B cell (primary cell): ENCODE results near the gene RPL27. TPM values are rescaled to one million over a fixed set of nuclear protein-coding genes. Genes with fewer than 3 reads are reported as not detected.
A peak's percentile ranks its signal among the peaks of the same experiment; 100 is the strongest.
"Not testable (repeated sequence)": the region's sequence is repeated elsewhere in the genome, so short reads cannot be mapped to it uniquely, and the experiment has no call there.

Source experiments
- ATAC-seq: fragments of 200-7000 bp; cut with Tn5 transposase; one replicate; pipeline ENCODE4 v1.10.0; 2021; ENCODE audit warnings: low read depth, mild to moderate bottlenecking, moderate number of reproducible peaks, moderate library complexity
- CTCF ChIA-PET: fragments of 350-600 bp; sonication (Branson Sonifier 250); formaldehyde crosslinking; loops from one replicate; lab custom pipeline; 2021; ENCODE audit warnings: antibody characterized with exemption, inconsistent platforms; lab: Charles Lee
- POLR2A ChIA-PET: fragments of 350-600 bp; sonication (Branson Sonifier 250); formaldehyde crosslinking; loops from one replicate; lab custom pipeline; 2021; ENCODE audit warnings: antibody characterized with exemption; lab: Charles Lee
- DNase-seq: peaks from one replicate; pipeline ENCODE4 v3.0.0; 2013
- H2AFZ ChIP-seq: 2 replicates; pipeline ENCODE4 v1.6.1; 2012; ENCODE audit warnings: mild to moderate bottlenecking, low read depth, low read length; ENCODE audit not compliant: insufficient read depth, poor library complexity, severe bottlenecking
- H3K27ac ChIP-seq, 2 donors: 1 replicate in 1 of 2; 2 replicates in 1 of 2; pipeline ENCODE4 v1.5.1; 2012 to 2013; ENCODE audit warnings: low read length in 2 of 2, mild to moderate bottlenecking in 2 of 2, moderate library complexity in 1 of 2
- H3K27me3 ChIP-seq, 4 experiments: fragments of 200-600 bp in 1 of 4; sonication (generic) in 1 of 4; replicated peaks in 1 of 4; 1 replicate in 2 of 4; 2 replicates in 2 of 4; pipeline versions ENCODE4 v1.6.1 to v1.7.0; 2013 to 2016; ENCODE audit warnings: low read length in 3 of 4, mild to moderate bottlenecking in 2 of 4, mixed read lengths in 1 of 4, moderate library complexity in 1 of 4; ENCODE audit not compliant: insufficient read depth in 4 of 4, control insufficient read depth in 3 of 4; ENCODE audit errors: control extremely low read depth in 1 of 4
- H3K36me3 ChIP-seq, 2 experiments: replicated peaks in 1 of 2; 1 replicate in 1 of 2; 2 replicates in 1 of 2; pipeline versions ENCODE4 v1.6.1 to v1.7.1; 2013; ENCODE audit warnings: low read length in 1 of 2; ENCODE audit not compliant: insufficient read depth in 2 of 2, control insufficient read depth in 1 of 2; ENCODE audit errors: control extremely low read depth in 1 of 2, extremely low read depth in 1 of 2
- H3K4me1 ChIP-seq, 2 donors: fragments of 200-600 bp in 1 of 2; sonication (generic) in 1 of 2; 1 replicate in 1 of 2; 2 replicates in 1 of 2; pipeline versions ENCODE4 v1.5.1 to v1.6.1; 2013 to 2017; ENCODE audit warnings: low read length in 2 of 2; ENCODE audit not compliant: control insufficient read depth in 2 of 2, insufficient read depth in 2 of 2
- H3K4me2 ChIP-seq: replicated peaks from 2 replicates; pipeline ENCODE3; 2012; ENCODE audit warnings: mild to moderate bottlenecking, low read depth, low read length; ENCODE audit not compliant: poor library complexity, severe bottlenecking
- H3K4me3 ChIP-seq, 5 experiments: fragments of 200-600 bp in 1 of 5; sonication (generic) in 1 of 5; 1 replicate in 3 of 5; 2 replicates in 2 of 5; pipeline versions ENCODE4 v1.5.1 to v1.7.0; 2011 to 2016; ENCODE audit warnings: low read length in 4 of 5, mild to moderate bottlenecking in 4 of 5, low read depth in 2 of 5, control low read depth in 1 of 5, moderate library complexity in 1 of 5; ENCODE audit not compliant: insufficient read depth in 1 of 5; ENCODE audit errors: control extremely low read depth in 1 of 5, extremely low read depth in 1 of 5
- H3K79me2 ChIP-seq: fragments of 200-600 bp; sonication (generic); one replicate; pipeline ENCODE4 v1.6.0; 2016; ENCODE audit warnings: low read length; ENCODE audit not compliant: control insufficient read depth, insufficient read depth
- H3K9ac ChIP-seq: fragments of 200-600 bp; sonication (generic); 2 replicates; pipeline ENCODE4 v1.6.1; 2017; ENCODE audit warnings: mild to moderate bottlenecking, low read length, moderate library complexity
- H3K9me3 ChIP-seq, 3 donors: one replicate each; pipeline versions ENCODE4 v1.6.1 to v1.7.1; 2013; ENCODE audit warnings: low read length in 2 of 3; ENCODE audit not compliant: control insufficient read depth in 2 of 3, insufficient read depth in 1 of 3; ENCODE audit errors: control extremely low read depth in 1 of 3
- H4K20me1 ChIP-seq: 2 replicates; pipeline ENCODE4 v1.6.0; 2012; ENCODE audit warnings: mild to moderate bottlenecking, low read length; ENCODE audit not compliant: insufficient read depth, control insufficient read depth, poor library complexity, severe bottlenecking
- H3K27ac Mint-ChIP-seq: one replicate; pipeline ENCODE4 v1.8.0; 2021; ENCODE audit warnings: mixed read lengths
- H3K27me3 Mint-ChIP-seq: one replicate; pipeline ENCODE4 v1.8.0; 2021; ENCODE audit warnings: mixed read lengths
- H3K4me1 Mint-ChIP-seq: one replicate; pipeline ENCODE4 v1.8.0; 2021; ENCODE audit warnings: mixed read lengths
- H3K4me3 Mint-ChIP-seq: one replicate; pipeline ENCODE4 v1.8.0; 2021; ENCODE audit warnings: mixed read lengths
- H3K9me3 Mint-ChIP-seq: one replicate; pipeline ENCODE4 v1.8.0; 2022; ENCODE audit warnings: mixed read lengths; ENCODE audit not compliant: insufficient read depth
- EZH2 ChIP-seq: IDR thresholded peaks from 2 replicates; pipeline ENCODE4 v1.6.1; 2012; ENCODE audit warnings: borderline replicate concordance, low read depth, mild to moderate bottlenecking, moderate library complexity, low read length; ENCODE audit not compliant: insufficient read depth, poor library complexity, severe bottlenecking
- WGBS: methylation state at CpG from one replicate; pipeline ENCODE4 v1.1.5; 2013; ENCODE audit warnings: missing lambda C conversion rate; ENCODE audit not compliant: insufficient coverage; 5-methylcytosine and 5-hydroxymethylcytosine counted together
- intact Hi-C: fragments of 100-400 bp; cut with micrococcal nuclease; formaldehyde crosslinking; loops from one replicate; pipeline ENCODE4 v1.10.0; 2022
- polyA plus RNA-seq: library from polyadenylated mRNA; depleted of rRNA; stranded (reverse); fragments of >200 nt; gene quantifications from 2 replicates; pipeline ENCODE4 v1.2.3, GENCODE V29; 2012
- total RNA-seq, 2 donors: library from RNA; stranded (reverse); fragments of 120-200 nt in 1 of 2; gene quantifications; 1 replicate in 1 of 2; 2 replicates in 1 of 2; pipeline versions ENCODE4 v1.2.3 to v1.2.4, GENCODE V29; 2013 to 2022
- TF ChIP-seq, protein P1 (sequence below): fragments of 200-600 bp; IDR thresholded peaks from one replicate; pipeline ENCODE4 v1.8.0; 2022; ENCODE audit warnings: antibody characterized with exemption, mild to moderate bottlenecking

Gene RPL27
- total and polyA plus RNA-seq, 2 donors (not counting 1 experiment from before 2014, with no cell fraction given), result 1,087 to 3,493 TPM

DNA sequence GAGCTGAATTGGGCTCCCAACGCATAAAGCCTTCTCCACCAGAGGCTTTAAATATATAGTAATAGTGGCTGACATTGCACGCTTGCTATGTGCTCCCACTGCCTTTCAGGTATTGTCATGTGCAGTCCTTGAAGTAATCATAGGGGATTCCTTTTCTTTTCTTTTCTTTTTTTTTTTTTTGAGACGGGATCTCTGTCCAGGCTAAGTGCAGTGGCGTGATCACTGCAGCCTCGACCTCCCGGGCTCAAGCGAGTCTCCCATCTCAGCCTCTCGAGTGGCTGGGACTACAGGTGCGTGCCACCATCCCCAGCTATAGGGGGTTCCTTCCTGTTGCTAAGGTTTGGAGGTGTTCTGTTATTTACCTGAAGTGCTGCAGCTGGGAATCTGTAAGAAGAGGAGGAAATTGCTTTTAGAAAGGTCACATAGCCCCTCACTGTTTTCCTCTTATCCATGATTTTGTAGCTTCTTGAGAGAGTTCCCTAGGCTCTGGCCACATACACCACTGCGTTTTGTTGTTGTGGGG, 845 bp downstream of the RPL27 start:
- Histone ChIP-seq H2AFZ (peak overlapping the region; percentile 83), H3K27me3 (no peaks in the 10 kb centered on the region), H3K36me3 (peaks cover 0 to 42% of the 10 kb centered on the region in 2 experiments), H3K27ac (peak overlapping the region; percentile 89 to 96), H3K4me2 (peak overlapping the region; percentile 77), H4K20me1 (peaks cover 16% of the 10 kb centered on the region), H3K4me3 (peak overlapping the region; percentile 70 to 94 (median 84)), H3K9ac (peak overlapping the region; percentile 98), H3K9me3 (no peaks in the 10 kb centered on the region), H3K4me1 (peaks cover 20 to 22% of the 10 kb centered on the region in 2 donors), H3K79me2 (peaks cover 17% of the 10 kb centered on the region)
- WGBS, result no CpG with 5 or more reads among the region's 10 CpGs
- no peak for ATAC-seq
- H3K9me3 Mint-ChIP-seq, result no peaks in the 10 kb centered on the region
- peak overlapping the region; percentile 96 for H3K4me3 Mint-ChIP-seq
- TF ChIP-seq, protein P1, sequence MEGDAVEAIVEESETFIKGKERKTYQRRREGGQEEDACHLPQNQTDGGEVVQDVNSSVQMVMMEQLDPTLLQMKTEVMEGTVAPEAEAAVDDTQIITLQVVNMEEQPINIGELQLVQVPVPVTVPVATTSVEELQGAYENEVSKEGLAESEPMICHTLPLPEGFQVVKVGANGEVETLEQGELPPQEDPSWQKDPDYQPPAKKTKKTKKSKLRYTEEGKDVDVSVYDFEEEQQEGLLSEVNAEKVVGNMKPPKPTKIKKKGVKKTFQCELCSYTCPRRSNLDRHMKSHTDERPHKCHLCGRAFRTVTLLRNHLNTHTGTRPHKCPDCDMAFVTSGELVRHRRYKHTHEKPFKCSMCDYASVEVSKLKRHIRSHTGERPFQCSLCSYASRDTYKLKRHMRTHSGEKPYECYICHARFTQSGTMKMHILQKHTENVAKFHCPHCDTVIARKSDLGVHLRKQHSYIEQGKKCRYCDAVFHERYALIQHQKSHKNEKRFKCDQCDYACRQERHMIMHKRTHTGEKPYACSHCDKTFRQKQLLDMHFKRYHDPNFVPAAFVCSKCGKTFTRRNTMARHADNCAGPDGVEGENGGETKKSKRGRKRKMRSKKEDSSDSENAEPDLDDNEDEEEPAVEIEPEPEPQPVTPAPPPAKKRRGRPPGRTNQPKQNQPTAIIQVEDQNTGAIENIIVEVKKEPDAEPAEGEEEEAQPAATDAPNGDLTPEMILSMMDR, result no peak
- no peak for TF ChIP-seq EZH2
- CTCF ChIA-PET, result interaction anchor here (0.7 to 3.8 kb wide), 14 partner anchors 8 to 548 kb away, joined by 3 to 54 read pairs (median 6); partner anchors contain the start of genes AARSD1, DHX8, IFI35 and NBR1
- peaks cover 35% of the 10 kb centered on the region for H3K4me1 Mint-ChIP-seq
- no peak for DNase-seq
- POLR2A ChIA-PET, result interaction anchor here (0.6 to 2.3 kb wide), 14 partner anchors 8 to 389 kb away, joined by 4 to 24 read pairs (median 12); partner anchors contain the start of genes AARSD1, IFI35, NBR1 and RND2
- no peaks in the 10 kb centered on the region for H3K27me3 Mint-ChIP-seq
- intact Hi-C loops, result loop anchor here (2.0 to 10.0 kb wide), 4 partner anchors 214 to 612 kb away; partner anchors contain the start of genes PSMC3IP and STAT3
- H3K27ac Mint-ChIP-seq, result peak overlapping the region; percentile 88

DNA sequence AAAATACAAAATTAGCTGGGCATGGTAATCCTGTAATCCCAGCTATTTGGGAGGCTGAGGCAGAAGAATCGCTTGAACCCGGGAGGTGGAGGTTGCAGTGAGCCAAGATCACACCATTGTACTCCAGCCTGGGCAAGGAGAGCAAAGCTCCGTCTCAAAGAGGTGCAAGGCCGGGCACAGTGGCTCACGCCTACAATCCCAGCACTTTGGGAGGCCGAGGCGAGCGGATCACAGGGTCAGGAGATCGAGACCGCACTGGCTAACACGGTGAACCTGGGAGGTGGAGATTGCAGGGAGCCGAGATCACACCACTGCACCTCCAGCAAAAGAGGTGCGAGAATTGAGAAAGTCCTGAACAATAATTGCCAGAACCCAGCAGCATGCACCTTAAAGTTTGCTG, 2.7 kb downstream of the RPL27 start:
- peaks cover 17% of the 10 kb centered on the region for H3K79me2 ChIP-seq

More for the DNA sequence above, 2.7 kb downstream of the RPL27 start:
- H3K4me3 Mint-ChIP-seq, H3K4me2 ChIP-seq, POLR2A ChIA-PET, DNase-seq, H3K9me3 ChIP-seq, H3K27ac Mint-ChIP-seq, H3K27ac ChIP-seq, H3K9me3 Mint-ChIP-seq, H2AFZ ChIP-seq, intact Hi-C loops, H3K27me3 Mint-ChIP-seq, H3K4me3 ChIP-seq, H3K27me3 ChIP-seq, ATAC-seq, H3K9ac ChIP-seq: not testable (repeated sequence)
- 98% methylated on average over 13 of the region's 13 CpGs for WGBS
- Histone ChIP-seq H4K20me1 (peaks cover 16% of the 10 kb centered on the region), H3K4me1 (peaks cover 20 to 22% of the 10 kb centered on the region in 2 donors), H3K36me3 (peaks cover 0 to 50% of the 10 kb centered on the region in 2 experiments)
- CTCF ChIA-PET, result interaction anchor here (1.1 to 1.4 kb wide), 2 partner anchors 23 to 338 kb away, joined by 3 to 6 read pairs; no protein-coding TSS in a partner anchor
- peaks cover 32% of the 10 kb centered on the region for H3K4me1 Mint-ChIP-seq
